ENCODE results near the gene RALGDS.

GRCh38 chr9:133114886-133115603, 6.0 kb downstream of the RALGDS start:
- TF ChIP-seq, protein P1, sequence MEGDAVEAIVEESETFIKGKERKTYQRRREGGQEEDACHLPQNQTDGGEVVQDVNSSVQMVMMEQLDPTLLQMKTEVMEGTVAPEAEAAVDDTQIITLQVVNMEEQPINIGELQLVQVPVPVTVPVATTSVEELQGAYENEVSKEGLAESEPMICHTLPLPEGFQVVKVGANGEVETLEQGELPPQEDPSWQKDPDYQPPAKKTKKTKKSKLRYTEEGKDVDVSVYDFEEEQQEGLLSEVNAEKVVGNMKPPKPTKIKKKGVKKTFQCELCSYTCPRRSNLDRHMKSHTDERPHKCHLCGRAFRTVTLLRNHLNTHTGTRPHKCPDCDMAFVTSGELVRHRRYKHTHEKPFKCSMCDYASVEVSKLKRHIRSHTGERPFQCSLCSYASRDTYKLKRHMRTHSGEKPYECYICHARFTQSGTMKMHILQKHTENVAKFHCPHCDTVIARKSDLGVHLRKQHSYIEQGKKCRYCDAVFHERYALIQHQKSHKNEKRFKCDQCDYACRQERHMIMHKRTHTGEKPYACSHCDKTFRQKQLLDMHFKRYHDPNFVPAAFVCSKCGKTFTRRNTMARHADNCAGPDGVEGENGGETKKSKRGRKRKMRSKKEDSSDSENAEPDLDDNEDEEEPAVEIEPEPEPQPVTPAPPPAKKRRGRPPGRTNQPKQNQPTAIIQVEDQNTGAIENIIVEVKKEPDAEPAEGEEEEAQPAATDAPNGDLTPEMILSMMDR (IDR thresholded peaks at IDR 0.05; ENCODE audit: low read depth, low read length) = no peak
- no peak for TF ChIP-seq EZH2phosphoT487 (IDR thresholded peaks at IDR 0.05; ENCODE audit: low read depth)
